Endodermal cell (in vitro differentiated cells): ENCODE measurements around the gene CD8A. TPM values are rescaled to one million over a fixed set of nuclear protein-coding genes. Genes with fewer than 3 reads are reported as not detected.
"Not testable (repeated sequence)": the region's sequence is repeated elsewhere in the genome, so short reads cannot be mapped to it uniquely, and the experiment has no call there.

Experiments
- DNase-seq: peaks from one replicate; pipeline ENCODE4 v3.0.0-alpha.2; 2017
- H3K27ac ChIP-seq: 2 replicates; pipeline ENCODE4 v1.5.1; 2013; ENCODE audit warnings: mild to moderate bottlenecking, low read depth, low read length, moderate library complexity
- H3K27me3 ChIP-seq: 2 replicates; pipeline ENCODE4 v1.6.1; 2013; ENCODE audit warnings: mild to moderate bottlenecking, low read length, moderate library complexity; ENCODE audit not compliant: insufficient read depth, control insufficient read depth, poor library complexity, severe bottlenecking
- H3K36me3 ChIP-seq: 2 replicates; pipeline ENCODE4 v1.7.0; 2013; ENCODE audit warnings: mild to moderate bottlenecking, low read length, moderate library complexity; ENCODE audit not compliant: control insufficient read depth, insufficient read depth
- H3K4me1 ChIP-seq: one replicate; pipeline ENCODE4 v1.7.0; 2013; ENCODE audit warnings: low read length; ENCODE audit not compliant: control insufficient read depth, insufficient read depth
- H3K4me3 ChIP-seq: 2 replicates; pipeline ENCODE4 v1.5.1; 2013; ENCODE audit warnings: mild to moderate bottlenecking, low read length, moderate library complexity
- H3K9ac ChIP-seq: 2 replicates; pipeline ENCODE4 v1.6.1; 2013; ENCODE audit warnings: mild to moderate bottlenecking, low read length, moderate library complexity; ENCODE audit not compliant: poor library complexity, severe bottlenecking; ENCODE audit errors: extremely low read depth
- H3K9me3 ChIP-seq: 2 replicates; pipeline ENCODE4 v1.6.1; 2013; ENCODE audit warnings: mild to moderate bottlenecking, low read length, moderate library complexity; ENCODE audit not compliant: control insufficient read depth
- H3K27ac Mint-ChIP-seq: 2 replicates; pipeline ENCODE4 v1.8.0; 2020; ENCODE audit warnings: mixed read lengths
- H3K27me3 Mint-ChIP-seq: 2 replicates; pipeline ENCODE4 v1.8.0; 2021; ENCODE audit warnings: mild to moderate bottlenecking, mixed read lengths; ENCODE audit not compliant: insufficient read depth
- H3K36me3 Mint-ChIP-seq: 2 replicates; pipeline ENCODE4 v1.8.0; 2020; ENCODE audit warnings: low read depth, mixed read lengths
- H3K4me1 Mint-ChIP-seq: 2 replicates; pipeline ENCODE4 v1.8.0; 2020; ENCODE audit warnings: mixed read lengths
- H3K4me3 Mint-ChIP-seq: 2 replicates; pipeline ENCODE4 v1.8.0; 2020; ENCODE audit warnings: mild to moderate bottlenecking, moderate library complexity, mixed read lengths
- H3K9me3 Mint-ChIP-seq: 2 replicates; pipeline ENCODE4 v1.8.0; 2020; ENCODE audit warnings: mild to moderate bottlenecking, mixed read lengths
- WGBS, 2 experiments: methylation state at CpG; one replicate each; pipeline versions ENCODE4 v1.1.5 to v1.1.7; 2013; ENCODE audit warnings: missing lambda C conversion rate in 2 of 2, mixed read lengths in 1 of 2; ENCODE audit not compliant: insufficient coverage in 1 of 2, insufficient read length in 1 of 2; 5-methylcytosine and 5-hydroxymethylcytosine counted together
- total RNA-seq, 2 donors: library from RNA; stranded (reverse); fragmentation: NEBNext Ultra II Directional in 1 of 2; extraction: Animal tissue kit (Norgen Biotek cat#: 25700) in 1 of 2; gene quantifications; 2 replicates in 1 of 2; 3 replicates in 1 of 2; pipeline ENCODE4 v1.2.1, GENCODE V29; 2021
- TF ChIP-seq, protein P1 (sequence below): fragments of 200-600 bp; sonication (generic); conservative IDR thresholded peaks from 2 replicates; pipeline ENCODE4 v1.5.0; 2021; ENCODE audit warnings: antibody characterized with exemption, mild to moderate bottlenecking

Gene CD8A
- total RNA-seq, 2 donors from 2014 or later = 0.18 TPM; not detected in 1

DNA sequence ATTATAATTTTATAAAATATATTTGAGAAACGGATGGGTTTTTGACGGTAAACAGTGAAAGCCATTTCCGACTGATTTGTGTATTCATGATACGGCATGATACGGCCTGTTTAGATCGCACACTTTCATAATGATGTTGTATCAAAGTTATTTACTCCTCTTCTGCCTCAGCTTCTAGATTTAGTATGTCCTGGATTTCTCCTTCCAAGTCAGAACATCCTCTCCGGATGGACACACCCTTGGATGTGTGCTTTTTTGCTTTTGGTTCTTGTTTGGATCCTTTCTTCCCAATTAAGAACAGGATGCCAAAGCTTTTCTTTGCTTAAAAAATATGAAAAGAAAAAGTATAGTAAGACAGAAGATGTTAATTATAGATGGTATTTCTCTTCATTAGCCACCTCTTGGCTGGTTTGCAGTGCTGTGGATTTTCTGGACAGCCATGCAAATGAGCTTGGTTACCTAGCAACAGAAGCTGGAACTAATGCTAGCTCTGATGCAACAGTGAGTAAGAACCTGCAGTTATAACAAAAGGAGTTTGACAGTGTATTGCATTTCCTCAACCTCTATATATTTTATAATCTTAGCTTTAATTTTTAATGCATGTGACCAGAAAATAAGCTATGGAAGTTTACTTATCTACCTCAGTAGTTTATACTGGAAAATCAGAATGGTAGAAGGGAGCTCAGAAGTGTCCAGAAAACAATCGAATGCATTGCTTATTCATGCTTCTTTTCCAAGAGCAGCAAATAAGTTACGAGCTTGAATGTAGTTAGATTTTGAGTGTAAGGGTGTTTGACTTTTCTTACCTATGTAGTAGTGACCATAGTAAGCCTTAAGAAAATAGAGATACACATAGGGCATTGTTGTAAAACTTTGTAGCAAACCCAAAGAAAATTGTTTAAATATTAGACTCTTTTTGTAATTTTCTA is 42.7 kb downstream of the CD8A start:
- no peaks in the 10 kb centered on the region for H3K27me3 ChIP-seq
- TF ChIP-seq, protein P1, sequence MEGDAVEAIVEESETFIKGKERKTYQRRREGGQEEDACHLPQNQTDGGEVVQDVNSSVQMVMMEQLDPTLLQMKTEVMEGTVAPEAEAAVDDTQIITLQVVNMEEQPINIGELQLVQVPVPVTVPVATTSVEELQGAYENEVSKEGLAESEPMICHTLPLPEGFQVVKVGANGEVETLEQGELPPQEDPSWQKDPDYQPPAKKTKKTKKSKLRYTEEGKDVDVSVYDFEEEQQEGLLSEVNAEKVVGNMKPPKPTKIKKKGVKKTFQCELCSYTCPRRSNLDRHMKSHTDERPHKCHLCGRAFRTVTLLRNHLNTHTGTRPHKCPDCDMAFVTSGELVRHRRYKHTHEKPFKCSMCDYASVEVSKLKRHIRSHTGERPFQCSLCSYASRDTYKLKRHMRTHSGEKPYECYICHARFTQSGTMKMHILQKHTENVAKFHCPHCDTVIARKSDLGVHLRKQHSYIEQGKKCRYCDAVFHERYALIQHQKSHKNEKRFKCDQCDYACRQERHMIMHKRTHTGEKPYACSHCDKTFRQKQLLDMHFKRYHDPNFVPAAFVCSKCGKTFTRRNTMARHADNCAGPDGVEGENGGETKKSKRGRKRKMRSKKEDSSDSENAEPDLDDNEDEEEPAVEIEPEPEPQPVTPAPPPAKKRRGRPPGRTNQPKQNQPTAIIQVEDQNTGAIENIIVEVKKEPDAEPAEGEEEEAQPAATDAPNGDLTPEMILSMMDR = no peak
- H3K27ac Mint-ChIP-seq = no peak overlapping the region
- DNase-seq = no peak
- H3K4me1 ChIP-seq = no peaks in the 10 kb centered on the region
- H3K4me3 ChIP-seq = no peak overlapping the region
- H3K4me3 Mint-ChIP-seq = no peak overlapping the region
- H3K36me3 Mint-ChIP-seq = peaks cover 51% of the 10 kb centered on the region
- peaks cover 16% of the 10 kb centered on the region for H3K9me3 Mint-ChIP-seq
- 95 to 98% methylated on average over 8 to 9 of the region's 9 CpGs for WGBS, 2 experiments
- peaks cover 31% of the 10 kb centered on the region for H3K36me3 ChIP-seq
- peaks cover 9% of the 10 kb centered on the region for H3K4me1 Mint-ChIP-seq
- no peaks in the 10 kb centered on the region for H3K27me3 Mint-ChIP-seq
- H3K9ac ChIP-seq = no peak overlapping the region
- peak overlapping the region; percentile 82 for H3K27ac ChIP-seq
- peaks cover 28% of the 10 kb centered on the region for H3K9me3 ChIP-seq

DNA sequence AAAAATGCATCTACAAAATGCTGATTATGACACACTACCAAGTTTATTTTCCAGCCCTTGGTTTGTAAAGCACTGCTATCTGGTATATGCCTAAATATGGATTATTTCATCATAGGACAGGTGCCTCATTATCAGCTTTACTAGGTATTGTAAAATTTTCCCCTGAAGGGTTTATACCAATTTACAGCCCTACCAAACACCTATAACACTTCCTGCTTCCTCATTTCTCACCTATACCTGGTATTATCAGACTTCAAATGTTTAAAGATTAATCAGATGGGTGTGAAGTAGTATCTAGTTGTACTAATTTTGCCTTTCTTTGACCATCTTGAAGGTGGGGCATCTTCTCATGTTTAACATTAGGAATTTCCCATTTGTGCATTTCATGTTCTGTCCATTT is 43.8 kb downstream of the CD8A start:
- H3K27ac Mint-ChIP-seq = no peak overlapping the region
- TF ChIP-seq, protein P1 = no peak

DNA sequence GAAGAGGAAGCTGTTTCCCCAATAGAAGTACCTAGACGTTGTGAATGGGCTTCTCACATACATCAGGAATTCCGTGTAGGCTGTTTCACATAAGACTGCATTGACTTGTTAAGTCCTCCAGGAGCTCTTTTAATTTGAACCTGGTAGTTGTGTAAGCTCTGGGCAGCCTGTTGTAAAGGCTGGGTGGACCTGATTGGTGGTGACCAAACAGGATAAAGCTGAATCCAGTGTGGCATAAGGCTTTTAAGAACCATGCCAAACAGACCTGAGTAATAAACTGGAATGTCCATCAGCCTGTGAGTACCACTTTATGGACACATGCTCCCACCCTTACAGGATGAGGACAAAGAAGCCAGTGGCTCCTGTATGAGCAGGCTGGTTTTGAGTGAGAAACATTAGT is 46.6 kb downstream of the CD8A start:
- no peak overlapping the region for H3K9ac ChIP-seq
- Mint-ChIP-seq H3K27ac (no peak overlapping the region), H3K4me1 (peaks cover 9% of the 10 kb centered on the region), H3K9me3 (peaks cover 3% of the 10 kb centered on the region), H3K4me3 (no peak overlapping the region), H3K36me3 (peaks cover 18% of the 10 kb centered on the region), H3K27me3 (no peaks in the 10 kb centered on the region)
- H3K4me3 ChIP-seq = no peak overlapping the region
- no peaks in the 10 kb centered on the region for H3K4me1 ChIP-seq
- 80 to 93% methylated on average over 2 of the region's 2 CpGs for WGBS, 2 experiments
- H3K36me3 ChIP-seq = peaks cover 17% of the 10 kb centered on the region
- H3K9me3 ChIP-seq = peaks cover 4% of the 10 kb centered on the region
- no peaks in the 10 kb centered on the region for H3K27me3 ChIP-seq
- TF ChIP-seq, protein P1 = no peak
- DNase-seq = no peak
- H3K27ac ChIP-seq = no peak overlapping the region

More for the DNA sequence above, 43.8 kb downstream of the CD8A start:
- no peaks in the 10 kb centered on the region for H3K27me3 ChIP-seq
- Mint-ChIP-seq H3K9me3 (peaks cover 16% of the 10 kb centered on the region), H3K36me3 (peaks cover 45% of the 10 kb centered on the region), H3K27me3 (no peaks in the 10 kb centered on the region), H3K4me1 (peaks cover 9% of the 10 kb centered on the region), H3K4me3 (no peak overlapping the region)
- no peak overlapping the region for H3K4me3 ChIP-seq
- DNase-seq = no peak
- H3K27ac ChIP-seq = no peak overlapping the region
- H3K4me1 ChIP-seq = no peaks in the 10 kb centered on the region
- no peak overlapping the region for H3K9ac ChIP-seq
- peaks cover 28% of the 10 kb centered on the region for H3K9me3 ChIP-seq
- H3K36me3 ChIP-seq = peaks cover 26% of the 10 kb centered on the region

DNA sequence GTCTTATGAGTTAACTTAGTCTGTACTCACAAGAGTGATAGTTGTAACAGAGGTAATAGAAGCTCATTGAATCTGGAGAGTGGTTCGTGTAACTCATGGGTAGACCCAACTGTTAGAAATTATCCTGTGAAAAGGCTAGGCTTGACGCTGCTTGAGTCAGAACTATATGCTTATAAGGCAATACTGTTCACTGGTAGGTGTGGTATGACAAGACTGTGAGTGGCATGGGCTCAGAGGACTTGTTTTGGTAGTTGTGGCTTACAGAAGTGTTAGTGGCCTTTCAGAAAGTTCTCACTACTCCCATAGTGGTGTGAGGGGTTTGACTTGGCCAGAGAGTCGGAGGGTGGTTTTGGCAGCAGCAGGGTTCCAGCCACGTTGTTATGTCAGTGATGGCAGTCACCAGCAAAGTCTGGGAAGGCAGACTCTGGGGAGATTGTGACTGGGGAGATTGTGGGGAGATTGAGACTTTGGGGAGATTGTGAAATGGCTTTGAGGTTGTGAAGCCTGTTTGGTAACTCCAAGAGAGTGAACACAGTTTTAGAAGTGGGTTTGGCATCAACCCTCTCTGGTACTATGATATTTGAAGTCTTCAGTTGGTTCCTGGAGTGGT is 48.7 kb downstream of the CD8A start:
- H3K9me3 Mint-ChIP-seq, H3K27ac Mint-ChIP-seq: not testable (repeated sequence)
- WGBS, 2 experiments = no CpG with 5 or more reads among the region's 4 CpGs

DNA sequence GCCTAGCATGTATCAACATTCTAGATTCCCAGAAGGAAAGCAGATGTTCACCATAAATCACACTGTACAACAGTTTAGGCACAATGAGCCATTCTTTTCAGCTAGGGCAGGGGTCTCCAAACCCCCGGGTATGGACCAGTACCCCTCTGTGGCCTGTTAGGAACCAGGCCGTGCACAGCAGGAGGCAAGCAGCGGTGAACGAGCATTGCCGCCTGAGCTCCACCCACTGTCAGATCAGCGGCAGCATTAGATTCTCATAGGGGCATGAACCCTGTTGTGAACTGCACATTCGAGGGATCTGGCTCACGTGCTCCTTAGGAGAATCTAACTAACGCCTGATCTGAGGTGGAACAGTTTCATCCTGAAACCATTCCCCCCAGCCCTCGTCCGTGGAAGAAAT is 50.8 kb downstream of the CD8A start:
- WGBS, 2 experiments = no CpG with 5 or more reads among the region's 11 CpGs
- H3K27ac Mint-ChIP-seq = not testable (repeated sequence)

More for the DNA sequence above, 48.7 kb downstream of the CD8A start:
- not testable (repeated sequence) for H3K27me3 ChIP-seq, H3K4me1 ChIP-seq, H3K4me3 ChIP-seq, H3K4me3 Mint-ChIP-seq, DNase-seq, H3K27ac ChIP-seq, H3K9me3 ChIP-seq, H3K27me3 Mint-ChIP-seq, H3K9ac ChIP-seq, H3K4me1 Mint-ChIP-seq
- peaks cover 14% of the 10 kb centered on the region for H3K36me3 ChIP-seq
- peaks cover 14% of the 10 kb centered on the region for H3K36me3 Mint-ChIP-seq

More for the DNA sequence above, 50.8 kb downstream of the CD8A start:
- H3K4me1 ChIP-seq, H3K9ac ChIP-seq, DNase-seq, H3K27me3 Mint-ChIP-seq, H3K27me3 ChIP-seq, H3K4me3 ChIP-seq, H3K36me3 ChIP-seq, H3K9me3 Mint-ChIP-seq, H3K9me3 ChIP-seq, H3K4me1 Mint-ChIP-seq, H3K4me3 Mint-ChIP-seq, H3K27ac ChIP-seq: not testable (repeated sequence)
- H3K36me3 Mint-ChIP-seq = peaks cover 12% of the 10 kb centered on the region
